IMR-90 (cell line): Measurements from ENCODE around the gene GNA14. TPM values are rescaled to one million over a fixed set of nuclear protein-coding genes. Genes with fewer than 3 reads are reported as not detected.

Experiments
- ATAC-seq: fragments of 200-7000 bp; cut with Tn5 transposase; 2 replicates; pipeline ENCODE4 v1.9.1; 2020; ENCODE audit warnings: low read depth, mild to moderate bottlenecking, moderate library complexity
- BruUV-seq: library from RNA; stranded (reverse); fragments of 400-500 nt; replicated peaks from 2 replicates; lab custom pipeline; 2021; lab: Mats Ljungman, UMichigan
- CTCF ChIA-PET: fragments of 300-600 bp; formaldehyde crosslinking; extraction: SDS; loops from one replicate; lab custom pipeline; 2021; ENCODE audit warnings: antibody characterized with exemption; lab: Yijun Ruan, JAX
- POLR2A ChIA-PET: fragments of 300-600 bp; sonication (Branson Sonifier 250); formaldehyde crosslinking; loops from one replicate; lab custom pipeline; 2022; ENCODE audit warnings: antibody characterized with exemption; ENCODE audit not compliant: unreplicated experiment; lab: Charles Lee
- DNase-seq: peaks from one replicate; pipeline ENCODE4 v3.0.0; 2013
- H2AFZ ChIP-seq: replicated peaks from 2 replicates; pipeline ENCODE3; 2013; ENCODE audit warnings: low read length, mild to moderate bottlenecking; ENCODE audit not compliant: poor library complexity
- H2AK5ac ChIP-seq: 2 replicates; pipeline ENCODE4 v1.6.1; 2013; ENCODE audit warnings: low read depth, low read length, inconsistent platforms
- H2AK9ac ChIP-seq: replicated peaks from 2 replicates; pipeline ENCODE3; 2013; ENCODE audit warnings: mild to moderate bottlenecking, low read depth, low read length, moderate library complexity; ENCODE audit not compliant: poor library complexity
- H2BK120ac ChIP-seq: 2 replicates; pipeline ENCODE4 v1.6.1; 2013; ENCODE audit warnings: low read depth, low read length, inconsistent platforms
- H2BK15ac ChIP-seq: 3 replicates; pipeline ENCODE4 v1.6.1; 2013; ENCODE audit warnings: low read depth, low read length, inconsistent platforms
- H2BK20ac ChIP-seq: 2 replicates; pipeline ENCODE4 v1.6.1; 2013; ENCODE audit warnings: low read depth, mild to moderate bottlenecking, inconsistent platforms, low read length, moderate library complexity
- H2BK5ac ChIP-seq: 2 replicates; pipeline ENCODE4 v1.6.1; 2013; ENCODE audit warnings: mild to moderate bottlenecking, low read depth, low read length, inconsistent platforms; ENCODE audit not compliant: poor library complexity, severe bottlenecking
- H3K14ac ChIP-seq: replicated peaks from 2 replicates; pipeline ENCODE4 v1.6.1; 2013; ENCODE audit warnings: low read depth, low read length, inconsistent platforms
- H3K18ac ChIP-seq: 2 replicates; pipeline ENCODE4 v1.6.1; 2013; ENCODE audit warnings: low read depth, low read length, control low read depth
- H3K23ac ChIP-seq: 2 replicates; pipeline ENCODE4 v1.6.1; 2013; ENCODE audit warnings: low read depth, low read length, inconsistent platforms
- H3K27ac ChIP-seq: 2 replicates; pipeline ENCODE4 v1.5.1; 2013; ENCODE audit warnings: mild to moderate bottlenecking, control low read depth, low read length; ENCODE audit not compliant: insufficient read depth
- H3K27me3 ChIP-seq: 2 replicates; pipeline ENCODE4 v1.6.1; 2013; ENCODE audit warnings: low read length; ENCODE audit not compliant: control insufficient read depth, insufficient read depth
- H3K36me3 ChIP-seq: 2 replicates; pipeline ENCODE4 v1.6.1; 2013; ENCODE audit warnings: low read length, mixed read lengths; ENCODE audit not compliant: control insufficient read depth, insufficient read depth
- H3K4ac ChIP-seq: 2 replicates; pipeline ENCODE4 v1.6.1; 2013; ENCODE audit warnings: low read depth, low read length, inconsistent platforms
- H3K4me1 ChIP-seq: 2 replicates; pipeline ENCODE4 v1.6.1; 2013; ENCODE audit warnings: low read length, mixed read lengths; ENCODE audit not compliant: control insufficient read depth, insufficient read depth
- H3K4me2 ChIP-seq: 2 replicates; pipeline ENCODE4 v1.6.1; 2013; ENCODE audit warnings: low read depth, mild to moderate bottlenecking, control low read depth, low read length, moderate library complexity
- H3K4me3 ChIP-seq: 2 replicates; pipeline ENCODE4 v1.5.1; 2013; ENCODE audit warnings: low read depth, mild to moderate bottlenecking, control low read depth, low read length, moderate library complexity; ENCODE audit not compliant: insufficient read depth
- H3K56ac ChIP-seq: 2 replicates; pipeline ENCODE4 v1.6.1; 2013; ENCODE audit warnings: low read length, inconsistent platforms; ENCODE audit not compliant: insufficient read depth; ENCODE audit errors: extremely low read depth
- H3K79me1 ChIP-seq, 2 experiments: 2 replicates each; pipeline ENCODE4 v1.6.1; 2013; ENCODE audit warnings: low read length in 2 of 2, inconsistent platforms in 1 of 2, low read depth in 1 of 2
- H3K9ac ChIP-seq: 2 replicates; pipeline ENCODE4 v1.6.1; 2013; ENCODE audit warnings: low read depth, low read length, control low read depth
- H3K9me1 ChIP-seq: 2 replicates; pipeline ENCODE4 v1.6.1; 2013; ENCODE audit warnings: low read length, inconsistent platforms; ENCODE audit not compliant: insufficient read depth
- H3K9me3 ChIP-seq: 2 replicates; pipeline ENCODE4 v1.6.1; 2013; ENCODE audit warnings: low read length; ENCODE audit not compliant: control insufficient read depth, insufficient read depth
- H4K20me1 ChIP-seq: 2 replicates; pipeline ENCODE4 v1.6.1; 2013; ENCODE audit warnings: low read length, inconsistent platforms; ENCODE audit not compliant: insufficient read depth
- H4K5ac ChIP-seq: 2 replicates; pipeline ENCODE4 v1.6.1; 2013; ENCODE audit warnings: mild to moderate bottlenecking, low read depth, low read length, control low read depth
- H4K8ac ChIP-seq, 2 experiments: 2 replicates each; pipeline ENCODE4 v1.6.1; 2013; ENCODE audit warnings: low read depth in 2 of 2, low read length in 2 of 2, control low read depth in 1 of 2, inconsistent platforms in 1 of 2
- H4K91ac ChIP-seq: 2 replicates; pipeline ENCODE4 v1.6.1; 2013; ENCODE audit warnings: low read depth, low read length, inconsistent platforms; ENCODE audit not compliant: insufficient read depth
- CEBPB ChIP-seq: IDR thresholded peaks from 2 replicates; pipeline ENCODE4 v1.6.1; 2012; ENCODE audit warnings: low read depth, low read length, improper control_type of control experiment
- MXI1 ChIP-seq: IDR thresholded peaks from 2 replicates; pipeline ENCODE4 v1.6.1; 2012; ENCODE audit warnings: low read depth, mild to moderate bottlenecking, low read length, moderate library complexity, borderline replicate concordance
- WGBS, 2 experiments: methylation state at CpG; one replicate each; pipeline versions ENCODE4 v1.1.5 to v1.1.7; 2013; ENCODE audit warnings: missing lambda C conversion rate in 2 of 2; ENCODE audit not compliant: insufficient read length in 1 of 2; ENCODE audit errors: extremely low coverage in 2 of 2; 5-methylcytosine and 5-hydroxymethylcytosine counted together
- dilution Hi-C: fragments of 300-500 bp; cut with HindIII; formaldehyde crosslinking; loops from one replicate; pipeline ENCODE4 v1.14.3; 2018; ENCODE audit warnings: low sequenced_read_pairs; ENCODE audit not compliant: unreplicated experiment
- in situ Hi-C: fragments of 300-500 bp; cut with MboI; formaldehyde crosslinking; loops from 3 replicates; pipeline ENCODE4 v1.14.3; 2019; ENCODE audit warnings: low sequenced_read_pairs, inconsistent platforms, mixed read lengths
- intact Hi-C: fragments of 100-400 bp; cut with micrococcal nuclease; formaldehyde crosslinking; loops from 2 replicates; pipeline ENCODE4 v1.10.0; 2022
- polyA plus RNA-seq, 3 experiments: library from polyadenylated mRNA; depleted of rRNA; stranded (reverse); fragments of >200 nt; gene quantifications; 2 replicates each; pipeline ENCODE4 v1.2.3, GENCODE V29; 2012; ENCODE audit warnings: low replicate concordance in 1 of 3
- total RNA-seq: library from RNA; depleted of rRNA; stranded (reverse); fragments of >200 nt; gene quantifications from 2 replicates; pipeline ENCODE4 v1.2.3, GENCODE V29; 2012

Gene GNA14
- total and polyA plus RNA-seq, 2 of the 4 experiments (the other 2 are of a cell fraction) = under 0.01 to 0.03 TPM

- H3K4ac ChIP-seq = no peak overlapping the region
- no peak overlapping the region for H3K18ac ChIP-seq
- intact Hi-C loops = no loop called here
- dilution Hi-C loops = no loop called here
- H2AK9ac ChIP-seq = no peak overlapping the region
- no peak overlapping the region for H3K27ac ChIP-seq
- H4K20me1 ChIP-seq = no peaks in the 10 kb centered on the region
- in situ Hi-C loops = no loop called here
- H2BK120ac ChIP-seq = no peak overlapping the region
- no peak overlapping the region for H4K91ac ChIP-seq
- no peak overlapping the region for H2AFZ ChIP-seq
- no peak overlapping the region for H3K14ac ChIP-seq
- no peak overlapping the region for H3K23ac ChIP-seq
- no peak overlapping the region for H3K4me3 ChIP-seq
- H3K9me1 ChIP-seq = no peaks in the 10 kb centered on the region
- DNase-seq (peak; percentile 37), ATAC-seq (peak; percentile 69)
- no peaks in the 10 kb centered on the region for H3K36me3 ChIP-seq
- WGBS, 2 experiments = no CpG with 5 or more reads among the region's 3 CpGs
- no peak overlapping the region for H2BK20ac ChIP-seq
- H3K9ac ChIP-seq = no peak overlapping the region
- H2BK15ac ChIP-seq = no peak overlapping the region
- POLR2A ChIA-PET = no interaction called here
- TF ChIP-seq CEBPB (no peak), MXI1 (no peak)
- no peaks in the 10 kb centered on the region for H3K4me1 ChIP-seq
- H2BK5ac ChIP-seq = no peak overlapping the region
- H3K79me1 ChIP-seq = no peaks in the 10 kb centered on the region
- peaks cover 2% of the 10 kb centered on the region; the same call in 1 of the 2 replicates for H3K27me3 ChIP-seq
- H3K56ac ChIP-seq = no peak overlapping the region
- H3K4me2 ChIP-seq = no peak overlapping the region
- no TSS peak for BruUV-seq
- no peak overlapping the region for H4K5ac ChIP-seq
- no peak overlapping the region for H2AK5ac ChIP-seq
- H3K9me3 ChIP-seq = no peaks in the 10 kb centered on the region
- H4K8ac ChIP-seq = no peak overlapping the region
- CTCF ChIA-PET = no interaction called here
These were observed 49.6 kb downstream of the GNA14 start for GRCh38 chr9:77598524-77598923.
